GM23338 (cell line): Measurements from ENCODE around the gene SERPINA5.

ENCODE experiments used
- EZH2 ChIP-seq: fragments of 200-600 bp; sonication (generic); IDR thresholded peaks from one replicate; pipeline ENCODE4 v1.8.0; 2017; ENCODE audit warnings: antibody characterized with exemption, mild to moderate bottlenecking, low read depth; ENCODE audit not compliant: unreplicated experiment
- POLR2AphosphoS5 ChIP-seq: IDR thresholded peaks from 2 replicates; pipeline ENCODE4 v1.6.1; 2016; ENCODE audit warnings: antibody characterized with exemption, low read depth
- ZNF331 ChIP-seq: fragments of 250-450 bp; sonication (Bioruptor Pico); IDR thresholded peaks from 2 replicates; pipeline ENCODE4 v1.5.0; 2020; ENCODE audit warnings: low read depth, mild to moderate bottlenecking, moderate library complexity
- TF ChIP-seq, protein P1 (sequence below), 2 experiments: fragments of 200-600 bp in 1 of 2; sonication (generic) in 1 of 2; conservative IDR thresholded peaks; 2 replicates each; pipeline versions ENCODE4 v1.5.1 to v1.6.1; 2016 to 2017; ENCODE audit warnings: antibody characterized with exemption in 2 of 2, low read depth in 2 of 2, mild to moderate bottlenecking in 2 of 2, moderate library complexity in 1 of 2

DNA sequence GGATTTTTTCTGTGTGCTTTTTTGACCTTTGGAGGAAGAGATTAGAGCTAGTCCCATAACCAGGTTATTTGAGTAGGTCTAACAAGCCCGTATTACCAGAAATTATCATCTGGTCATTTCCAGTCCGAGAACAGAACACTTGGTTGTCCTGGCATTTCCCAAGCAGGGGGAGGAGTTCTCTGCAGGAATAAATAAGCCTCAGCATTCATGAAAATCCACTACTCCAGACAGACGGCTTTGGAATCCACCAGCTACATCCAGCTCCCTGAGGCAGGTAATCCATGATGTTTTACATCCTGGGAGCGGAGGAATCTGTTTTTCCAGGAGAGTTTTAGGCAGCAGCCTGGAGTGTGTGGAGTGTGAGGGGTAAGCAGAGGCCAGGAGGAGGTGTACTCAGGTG, 30.9 kb downstream of the SERPINA5 start, which contains the start of gene SERPINA3:
- TF ChIP-seq, protein P1, sequence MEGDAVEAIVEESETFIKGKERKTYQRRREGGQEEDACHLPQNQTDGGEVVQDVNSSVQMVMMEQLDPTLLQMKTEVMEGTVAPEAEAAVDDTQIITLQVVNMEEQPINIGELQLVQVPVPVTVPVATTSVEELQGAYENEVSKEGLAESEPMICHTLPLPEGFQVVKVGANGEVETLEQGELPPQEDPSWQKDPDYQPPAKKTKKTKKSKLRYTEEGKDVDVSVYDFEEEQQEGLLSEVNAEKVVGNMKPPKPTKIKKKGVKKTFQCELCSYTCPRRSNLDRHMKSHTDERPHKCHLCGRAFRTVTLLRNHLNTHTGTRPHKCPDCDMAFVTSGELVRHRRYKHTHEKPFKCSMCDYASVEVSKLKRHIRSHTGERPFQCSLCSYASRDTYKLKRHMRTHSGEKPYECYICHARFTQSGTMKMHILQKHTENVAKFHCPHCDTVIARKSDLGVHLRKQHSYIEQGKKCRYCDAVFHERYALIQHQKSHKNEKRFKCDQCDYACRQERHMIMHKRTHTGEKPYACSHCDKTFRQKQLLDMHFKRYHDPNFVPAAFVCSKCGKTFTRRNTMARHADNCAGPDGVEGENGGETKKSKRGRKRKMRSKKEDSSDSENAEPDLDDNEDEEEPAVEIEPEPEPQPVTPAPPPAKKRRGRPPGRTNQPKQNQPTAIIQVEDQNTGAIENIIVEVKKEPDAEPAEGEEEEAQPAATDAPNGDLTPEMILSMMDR (conservative IDR thresholded peaks at IDR 0.05; ENCODE audit: low read depth in 2 of 2): no peak
- no peak for TF ChIP-seq ZNF331 (CRISPR knock-in tag)
- no peak for TF ChIP-seq POLR2AphosphoS5
- no peak for TF ChIP-seq EZH2
